ENCODE data around the gene HPS1.

Gene HPS1

GRCh38 chr10:98390406-98390805, 56.3 kb downstream of the HPS1 start:
- Histone ChIP-seq H3K4me2 (no peak overlapping the region), H3K27me3 (ENCODE audit: insufficient read depth, low read depth) (no peaks in the 10 kb centered on the region), H3K4me3 (IDR thresholded peaks at IDR 0.05; ENCODE audit: insufficient read depth, low read depth, low read length) (no peak overlapping the region), H3K27ac (no peak overlapping the region), H4K20me1 (ENCODE audit: insufficient read depth) (no peaks in the 10 kb centered on the region), H3K36me3 (ENCODE audit: insufficient read depth) (no peaks in the 10 kb centered on the region), H3K4me1 (ENCODE audit: low read depth, poor library complexity, severe bottlenecking) (no peaks in the 10 kb centered on the region), H3K9ac (no peak overlapping the region), H3K79me2 (ENCODE audit: insufficient read depth, low read depth) (no peaks in the 10 kb centered on the region), H2AFZ (ENCODE audit: low read depth) (no peak overlapping the region)
- TF ChIP-seq CTCF (conservative IDR thresholded peaks at IDR 0.05; ENCODE audit: low read depth, low read length), result no peak

GRCh38 chr10:98389398-98389797, 57.3 kb downstream of the HPS1 start:
- Histone ChIP-seq H3K27ac (no peak overlapping the region), H2AFZ (ENCODE audit: low read depth) (no peak overlapping the region), H3K4me3 (IDR thresholded peaks at IDR 0.05; ENCODE audit: insufficient read depth, low read depth, low read length) (no peak overlapping the region), H3K79me2 (ENCODE audit: insufficient read depth, low read depth) (no peaks in the 10 kb centered on the region), H4K20me1 (ENCODE audit: insufficient read depth) (no peaks in the 10 kb centered on the region), H3K27me3 (ENCODE audit: insufficient read depth, low read depth) (no peaks in the 10 kb centered on the region), H3K4me1 (ENCODE audit: low read depth, poor library complexity, severe bottlenecking) (no peaks in the 10 kb centered on the region), H3K36me3 (ENCODE audit: insufficient read depth) (no peaks in the 10 kb centered on the region), H3K4me2 (no peak overlapping the region), H3K9ac (no peak overlapping the region)
- no peak for TF ChIP-seq CTCF (conservative IDR thresholded peaks at IDR 0.05; ENCODE audit: low read depth, low read length)

GRCh38 chr10:98388101-98388655, 58.6 kb downstream of the HPS1 start:
- no peak overlapping the region for H3K4me2 ChIP-seq
- H3K27me3 ChIP-seq (ENCODE audit: insufficient read depth, low read depth), result no peaks in the 10 kb centered on the region
- H3K27ac ChIP-seq, result no peak overlapping the region
- H3K36me3 ChIP-seq (ENCODE audit: insufficient read depth), result no peaks in the 10 kb centered on the region
- no peak overlapping the region for H3K9ac ChIP-seq
- no peak for TF ChIP-seq CTCF (conservative IDR thresholded peaks at IDR 0.05; ENCODE audit: low read depth, low read length)
- H3K4me1 ChIP-seq (ENCODE audit: low read depth, poor library complexity, severe bottlenecking), result no peaks in the 10 kb centered on the region
- no peak overlapping the region for H2AFZ ChIP-seq (ENCODE audit: low read depth)
- H3K79me2 ChIP-seq (ENCODE audit: insufficient read depth, low read depth), result no peaks in the 10 kb centered on the region
- H3K4me3 ChIP-seq (IDR thresholded peaks at IDR 0.05; ENCODE audit: insufficient read depth, low read depth, low read length), result no peak overlapping the region
- H4K20me1 ChIP-seq (ENCODE audit: insufficient read depth), result no peaks in the 10 kb centered on the region

- Histone ChIP-seq H2AFZ (ENCODE audit: low read depth) (no peak overlapping the region), H4K20me1 (ENCODE audit: insufficient read depth) (no peaks in the 10 kb centered on the region), H3K4me1 (ENCODE audit: low read depth, poor library complexity, severe bottlenecking) (no peaks in the 10 kb centered on the region), H3K9ac (no peak overlapping the region), H3K36me3 (ENCODE audit: insufficient read depth) (no peaks in the 10 kb centered on the region), H3K4me3 (IDR thresholded peaks at IDR 0.05; ENCODE audit: insufficient read depth, low read depth, low read length) (no peak overlapping the region), H3K79me2 (ENCODE audit: insufficient read depth, low read depth) (no peaks in the 10 kb centered on the region), H3K4me2 (no peak overlapping the region), H3K27ac (no peak overlapping the region), H3K27me3 (ENCODE audit: insufficient read depth, low read depth) (no peaks in the 10 kb centered on the region)
- no peak for TF ChIP-seq CTCF (conservative IDR thresholded peaks at IDR 0.05; ENCODE audit: low read depth, low read length)
These were observed 62.1 kb downstream of the HPS1 start for GRCh38 chr10:98384531-98385133.
